Left ventricle myocardium inferior (tissue), 1 donor: ENCODE measurements around the gene RNLS. TPM values are rescaled to one million over a fixed set of nuclear protein-coding genes. Genes with fewer than 3 reads are reported as not detected.

Experiments used
- DNase-seq: peaks from one replicate; pipeline ENCODE4 v3.0.0-alpha.2; 2020
- H3K27ac ChIP-seq: fragments of 200-600 bp; replicated peaks from 2 replicates; pipeline ENCODE4 v1.8.0; 2021
- H3K27me3 ChIP-seq: fragments of 200-600 bp; 2 replicates; pipeline ENCODE4 v1.8.0; 2021; ENCODE audit warnings: low read depth
- H3K36me3 ChIP-seq: fragments of 200-600 bp; 2 replicates; pipeline ENCODE4 v1.8.0; 2021
- H3K4me1 ChIP-seq: fragments of 200-600 bp; 2 replicates; pipeline ENCODE4 v1.8.0; 2021
- H3K4me3 ChIP-seq: fragments of 200-600 bp; 2 replicates; pipeline ENCODE4 v1.8.0; 2021; ENCODE audit warnings: mild to moderate bottlenecking, moderate library complexity
- H3K9me3 ChIP-seq: fragments of 200-600 bp; replicated peaks from 2 replicates; pipeline ENCODE4 v1.8.0; 2021
- CTCF ChIP-seq: fragments of 200-600 bp; IDR thresholded peaks from 2 replicates; pipeline ENCODE4 v1.8.0; 2021; ENCODE audit warnings: antibody characterized with exemption, mild to moderate bottlenecking, borderline replicate concordance
- intact Hi-C: fragments of 100-400 bp; cut with micrococcal nuclease; formaldehyde crosslinking; loops from one replicate; pipeline ENCODE4 v1.11.0; 2022
- total RNA-seq: library from RNA; stranded (reverse); fragmentation: NEBNext Ultra II Directional; extraction: Animal tissue kit (Norgen Biotek cat#: 25700); gene quantifications from one replicate; pipeline ENCODE4 v1.2.1, GENCODE V29; 2021
- donor health status: DM: no; HTN: yes; CAD: no; lungs with severe emphysema.

Gene RNLS
- total RNA-seq, 1 donor from 2014 or later = 14.3 TPM

- no peak for TF ChIP-seq CTCF
- no peak for DNase-seq
- Histone ChIP-seq H3K4me1 (peaks cover 65% of the 10 kb centered on the region), H3K27me3 (no peaks in the 10 kb centered on the region), H3K4me3 (no peak overlapping the region), H3K36me3 (no peaks in the 10 kb centered on the region), H3K9me3 (no peaks in the 10 kb centered on the region), H3K27ac (peak overlapping the region; percentile 77)
- intact Hi-C loops = no loop called here
Observed at GRCh38 chr10:88234297-88234696, 348.8 kb downstream of the RNLS start.

- no peak for DNase-seq
- Histone ChIP-seq H3K9me3 (no peaks in the 10 kb centered on the region), H3K27ac (peak overlapping the region; percentile 77), H3K27me3 (no peaks in the 10 kb centered on the region), H3K4me1 (peaks cover 65% of the 10 kb centered on the region), H3K36me3 (no peaks in the 10 kb centered on the region), H3K4me3 (no peak overlapping the region)
- intact Hi-C loops = no loop called here
- no peak for TF ChIP-seq CTCF
Observed at GRCh38 chr10:88233870-88234269, 349.2 kb downstream of the RNLS start.

GRCh38 chr10:88232983-88233543, 350.1 kb downstream of the RNLS start:
- Histone ChIP-seq H3K4me3 (no peak overlapping the region), H3K4me1 (peaks cover 63% of the 10 kb centered on the region), H3K36me3 (no peaks in the 10 kb centered on the region), H3K27ac (peak overlapping the region; percentile 77), H3K27me3 (no peaks in the 10 kb centered on the region), H3K9me3 (no peaks in the 10 kb centered on the region)
- no peak for TF ChIP-seq CTCF
- DNase-seq = no peak
- intact Hi-C loops = no loop called here

- H3K4me1 ChIP-seq = peaks cover 63% of the 10 kb centered on the region
- H3K36me3 ChIP-seq = no peaks in the 10 kb centered on the region
- intact Hi-C loops = no loop called here
- no peaks in the 10 kb centered on the region for H3K27me3 ChIP-seq
- H3K27ac ChIP-seq = peak overlapping the region; percentile 77
- peak; percentile 89 for DNase-seq
- TF ChIP-seq CTCF = no peak
- no peak overlapping the region for H3K4me3 ChIP-seq
- H3K9me3 ChIP-seq = no peaks in the 10 kb centered on the region
Observed at GRCh38 chr10:88232029-88232895, 350.9 kb downstream of the RNLS start.

- Histone ChIP-seq H3K4me3 (no peak overlapping the region), H3K36me3 (no peaks in the 10 kb centered on the region), H3K27me3 (no peaks in the 10 kb centered on the region), H3K4me1 (peaks cover 69% of the 10 kb centered on the region), H3K9me3 (no peaks in the 10 kb centered on the region), H3K27ac (no peak overlapping the region)
- intact Hi-C loops = no loop called here
- no peak for DNase-seq
- no peak for TF ChIP-seq CTCF
Observed at GRCh38 chr10:88230251-88230650, 352.9 kb downstream of the RNLS start.
